SK-N-SH treated with all-trans-retinoic acid at 6 μM for 48 hours (cell line): ENCODE measurements around the gene EP400.

Source experiments
- ATAC-seq: fragments of 200-7000 bp; cut with Tn5 transposase; 3 replicates; pipeline ENCODE4 v1.9.1; 2020; ENCODE audit warnings: mild to moderate bottlenecking, moderate library complexity
- ARNTL ChIP-seq: fragments of 450-650 bp; formaldehyde crosslinking; IDR thresholded peaks from 2 replicates; pipeline ENCODE4 v1.5.0; 2020; ENCODE audit warnings: low read depth, mild to moderate bottlenecking, moderate library complexity, borderline replicate concordance
- BACH2 ChIP-seq: fragments of 250-450 bp; sonication (Bioruptor Pico); IDR thresholded peaks from 2 replicates; pipeline ENCODE4 v1.9.0; 2021; ENCODE audit warnings: mild to moderate bottlenecking, borderline replicate concordance
- CSDC2 ChIP-seq: fragments of 250-450 bp; sonication (Bioruptor Pico); IDR thresholded peaks from 2 replicates; pipeline ENCODE4 v1.5.0; 2020; ENCODE audit warnings: mild to moderate bottlenecking, moderate library complexity
- ESRRG ChIP-seq: fragments of 250-450 bp; sonication (Bioruptor Pico); IDR thresholded peaks from 2 replicates; pipeline ENCODE4 v1.6.1; 2021; ENCODE audit warnings: mild to moderate bottlenecking
- GLIS3 ChIP-seq: fragments of 250-450 bp; sonication (Bioruptor Pico); IDR thresholded peaks from 2 replicates; pipeline ENCODE4 v1.5.0; 2020; ENCODE audit warnings: mild to moderate bottlenecking, moderate library complexity
- OSR1 ChIP-seq: fragments of 250-450 bp; sonication (Bioruptor Pico); IDR thresholded peaks from 2 replicates; pipeline ENCODE4 v1.8.0; 2022; ENCODE audit warnings: moderate library complexity, mild to moderate bottlenecking, inconsistent platforms
- POU6F1 ChIP-seq: fragments of 250-450 bp; sonication (Bioruptor Pico); IDR thresholded peaks from 2 replicates; pipeline ENCODE4 v1.8.0; 2021; ENCODE audit warnings: low read depth, mild to moderate bottlenecking, moderate library complexity, borderline replicate concordance
- PPARA ChIP-seq: fragments of 250-450 bp; sonication (Bioruptor Pico); IDR thresholded peaks from 2 replicates; pipeline ENCODE4 v1.5.0; 2020; ENCODE audit warnings: mild to moderate bottlenecking, borderline replicate concordance
- RARB ChIP-seq: fragments of 250-450 bp; sonication (Bioruptor Pico); IDR thresholded peaks from 2 replicates; pipeline ENCODE4 v1.8.0; 2021; ENCODE audit warnings: mild to moderate bottlenecking, moderate library complexity
- SNAI2 ChIP-seq: fragments of 250-450 bp; sonication (Bioruptor Pico); IDR thresholded peaks from 2 replicates; pipeline ENCODE4 v1.5.0; 2020; ENCODE audit warnings: mild to moderate bottlenecking, moderate library complexity
- TCF4 ChIP-seq: fragments of 250-450 bp; sonication (Bioruptor Pico); IDR thresholded peaks from 2 replicates; pipeline ENCODE4 v1.8.0; 2021; ENCODE audit warnings: mild to moderate bottlenecking, moderate library complexity, borderline replicate concordance
- TOX ChIP-seq: fragments of 250-450 bp; sonication (Bioruptor Pico); IDR thresholded peaks from 2 replicates; pipeline ENCODE4 v1.8.0; 2021; ENCODE audit warnings: mild to moderate bottlenecking, moderate library complexity, borderline replicate concordance
- TSHZ2 ChIP-seq: fragments of 250-450 bp; sonication (Bioruptor Pico); IDR thresholded peaks from 2 replicates; pipeline ENCODE4 v1.5.0; 2020; ENCODE audit warnings: mild to moderate bottlenecking, moderate library complexity
- ZC3H10 ChIP-seq: fragments of 250-450 bp; sonication (Bioruptor Pico); IDR thresholded peaks from 2 replicates; pipeline ENCODE4 v1.5.1; 2021; ENCODE audit warnings: mild to moderate bottlenecking, moderate library complexity
- ZNF565 ChIP-seq: fragments of 450-650 bp; formaldehyde crosslinking; conservative IDR thresholded peaks from 2 replicates; pipeline ENCODE4 v1.5.0; 2020; ENCODE audit warnings: low read depth, mild to moderate bottlenecking, moderate library complexity
- ZNF8 ChIP-seq: fragments of 450-650 bp; formaldehyde crosslinking; IDR thresholded peaks from 2 replicates; pipeline ENCODE4 v1.5.0; 2020; ENCODE audit warnings: mild to moderate bottlenecking, moderate library complexity
- TF ChIP-seq, protein P1 (sequence below): fragments of 250-450 bp; sonication (Bioruptor Pico); IDR thresholded peaks from 2 replicates; pipeline ENCODE4 v1.8.0; 2020; ENCODE audit warnings: mild to moderate bottlenecking, moderate library complexity, borderline replicate concordance
- TF ChIP-seq, protein P2 (sequence below): fragments of 250-450 bp; sonication (Bioruptor Pico); IDR thresholded peaks from 2 replicates; pipeline ENCODE4 v1.5.1; 2020; ENCODE audit warnings: low read depth, mild to moderate bottlenecking, moderate library complexity

Gene EP400

GRCh38 chr12:132027636-132028035 lies 77.9 kb downstream of the EP400 start (continued):
- no peak for TF ChIP-seq OSR1 (CRISPR knock-in tag)
- TF ChIP-seq GLIS3 (CRISPR knock-in tag) = no peak
- TF ChIP-seq ZC3H10 (CRISPR knock-in tag) = no peak
- no peak for TF ChIP-seq ESRRG (CRISPR knock-in tag)
- TF ChIP-seq SNAI2 (CRISPR knock-in tag) = no peak
- TF ChIP-seq BACH2 (CRISPR knock-in tag) = no peak

- ATAC-seq = no peak
- TF ChIP-seq, protein P1, sequence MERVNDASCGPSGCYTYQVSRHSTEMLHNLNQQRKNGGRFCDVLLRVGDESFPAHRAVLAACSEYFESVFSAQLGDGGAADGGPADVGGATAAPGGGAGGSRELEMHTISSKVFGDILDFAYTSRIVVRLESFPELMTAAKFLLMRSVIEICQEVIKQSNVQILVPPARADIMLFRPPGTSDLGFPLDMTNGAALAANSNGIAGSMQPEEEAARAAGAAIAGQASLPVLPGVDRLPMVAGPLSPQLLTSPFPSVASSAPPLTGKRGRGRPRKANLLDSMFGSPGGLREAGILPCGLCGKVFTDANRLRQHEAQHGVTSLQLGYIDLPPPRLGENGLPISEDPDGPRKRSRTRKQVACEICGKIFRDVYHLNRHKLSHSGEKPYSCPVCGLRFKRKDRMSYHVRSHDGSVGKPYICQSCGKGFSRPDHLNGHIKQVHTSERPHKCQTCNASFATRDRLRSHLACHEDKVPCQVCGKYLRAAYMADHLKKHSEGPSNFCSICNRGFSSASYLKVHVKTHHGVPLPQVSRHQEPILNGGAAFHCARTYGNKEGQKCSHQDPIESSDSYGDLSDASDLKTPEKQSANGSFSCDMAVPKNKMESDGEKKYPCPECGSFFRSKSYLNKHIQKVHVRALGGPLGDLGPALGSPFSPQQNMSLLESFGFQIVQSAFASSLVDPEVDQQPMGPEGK = no peak
- no peak for TF ChIP-seq SNAI2 (CRISPR knock-in tag)
- TF ChIP-seq, protein P2, sequence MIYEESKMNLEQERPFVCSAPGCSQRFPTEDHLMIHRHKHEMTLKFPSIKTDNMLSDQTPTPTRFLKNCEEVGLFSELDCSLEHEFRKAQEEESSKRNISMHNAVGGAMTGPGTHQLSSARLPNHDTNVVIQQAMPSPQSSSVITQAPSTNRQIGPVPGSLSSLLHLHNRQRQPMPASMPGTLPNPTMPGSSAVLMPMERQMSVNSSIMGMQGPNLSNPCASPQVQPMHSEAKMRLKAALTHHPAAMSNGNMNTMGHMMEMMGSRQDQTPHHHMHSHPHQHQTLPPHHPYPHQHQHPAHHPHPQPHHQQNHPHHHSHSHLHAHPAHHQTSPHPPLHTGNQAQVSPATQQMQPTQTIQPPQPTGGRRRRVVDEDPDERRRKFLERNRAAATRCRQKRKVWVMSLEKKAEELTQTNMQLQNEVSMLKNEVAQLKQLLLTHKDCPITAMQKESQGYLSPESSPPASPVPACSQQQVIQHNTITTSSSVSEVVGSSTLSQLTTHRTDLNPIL (CRISPR knock-in tag) = no peak
- no peak for TF ChIP-seq POU6F1
- TF ChIP-seq ZC3H10 (CRISPR knock-in tag) = no peak
- no peak for TF ChIP-seq ARNTL (CRISPR knock-in tag)
- TF ChIP-seq RARB (CRISPR knock-in tag) = no peak
- TF ChIP-seq ZNF565 (CRISPR knock-in tag) = no peak
- TF ChIP-seq ZNF8 (CRISPR knock-in tag) = no peak
- TF ChIP-seq GLIS3 (CRISPR knock-in tag) = no peak
- no peak for TF ChIP-seq OSR1 (CRISPR knock-in tag)
- no peak for TF ChIP-seq PPARA (CRISPR knock-in tag)
- TF ChIP-seq TOX (CRISPR knock-in tag) = no peak
- no peak for TF ChIP-seq BACH2 (CRISPR knock-in tag)
Observed at GRCh38 chr12:132028111-132028510, 78.4 kb downstream of the EP400 start.

GRCh38 chr12:132029503-132030300 lies 80.0 kb downstream of the EP400 start:
- no peak for ATAC-seq
- TF ChIP-seq RARB (CRISPR knock-in tag) (no peak), TSHZ2 (no peak), ZC3H10 (CRISPR knock-in tag) (no peak), ARNTL (CRISPR knock-in tag) (no peak)

- ATAC-seq = no peak
- TF ChIP-seq, protein P2 (CRISPR knock-in tag) = no peak
- no peak for TF ChIP-seq ZNF565 (CRISPR knock-in tag)
- no peak for TF ChIP-seq OSR1 (CRISPR knock-in tag)
- TF ChIP-seq BACH2 (CRISPR knock-in tag) = no peak
- no peak for TF ChIP-seq TCF4 (CRISPR knock-in tag)
- no peak for TF ChIP-seq ZNF8 (CRISPR knock-in tag)
- no peak for TF ChIP-seq ARNTL (CRISPR knock-in tag)
- no peak for TF ChIP-seq CSDC2 (CRISPR knock-in tag)
- TF ChIP-seq GLIS3 (CRISPR knock-in tag) = no peak
- no peak for TF ChIP-seq RARB (CRISPR knock-in tag)
- TF ChIP-seq TOX (CRISPR knock-in tag) = no peak
Observed at GRCh38 chr12:132030367-132031038, 80.8 kb downstream of the EP400 start.
